Endothelial cell of hepatic sinusoid (primary cell): ENCODE results near the gene SYNPO.

Experiments used
- in situ Hi-C: cut with HindIII; loops from 2 replicates; pipeline ENCODE4 v1.10.0; 2017; ENCODE audit warnings: low sequenced_read_pairs

SYNPO gene

GRCh38 chr5:150640311-150641005 lies at the start of gene SYNPO:
TSS of gene SYNPO (plus strand) at chr5:150640660. CDS start at chr5:150648276, 7,616 bp downstream.
- in situ Hi-C loops = no loop called here

GRCh38 chr5:150590979-150591695 lies 49.3 kb upstream of the SYNPO start:
- in situ Hi-C loops = no loop called here

GRCh38 chr5:150593593-150593992 lies 46.9 kb upstream of the SYNPO start:
- in situ Hi-C loops = no loop called here

- in situ Hi-C loops = no loop called here
Measured at GRCh38 chr5:150593996-150594395, 46.5 kb upstream of the SYNPO start.

- in situ Hi-C loops = no loop called here
Measured at GRCh38 chr5:150595466-150596031, 44.9 kb upstream of the SYNPO start.

GRCh38 chr5:150596313-150596712 lies 44.1 kb upstream of the SYNPO start:
- in situ Hi-C loops = no loop called here

- in situ Hi-C loops = no loop called here
Measured at GRCh38 chr5:150596826-150597225, 43.6 kb upstream of the SYNPO start.

GRCh38 chr5:150598006-150598405 lies 42.5 kb upstream of the SYNPO start:
- in situ Hi-C loops = no loop called here

- in situ Hi-C loops = no loop called here
Measured at GRCh38 chr5:150598821-150599273, 41.6 kb upstream of the SYNPO start.

GRCh38 chr5:150599281-150599680 lies 41.2 kb upstream of the SYNPO start:
- in situ Hi-C loops = no loop called here

GRCh38 chr5:150599917-150600511 lies 40.4 kb upstream of the SYNPO start:
- in situ Hi-C loops = no loop called here

GRCh38 chr5:150600616-150601490 lies 39.6 kb upstream of the SYNPO start:
- in situ Hi-C loops = no loop called here

GRCh38 chr5:150601491-150602345 lies 38.7 kb upstream of the SYNPO start:
- in situ Hi-C loops = no loop called here

- in situ Hi-C loops = no loop called here
Measured at GRCh38 chr5:150603052-150603451, 37.4 kb upstream of the SYNPO start.

- in situ Hi-C loops = no loop called here
Measured at GRCh38 chr5:150603491-150603890, 37.0 kb upstream of the SYNPO start.

- in situ Hi-C loops = no loop called here
Measured at GRCh38 chr5:150604010-150604409, 36.5 kb upstream of the SYNPO start.

- in situ Hi-C loops = no loop called here
Measured at GRCh38 chr5:150604894-150605440, 35.5 kb upstream of the SYNPO start.

- in situ Hi-C loops = no loop called here
Measured at GRCh38 chr5:150605546-150605945, 34.9 kb upstream of the SYNPO start.

GRCh38 chr5:150606476-150606875 lies 34.0 kb upstream of the SYNPO start:
- in situ Hi-C loops = no loop called here
